ACC112 (cell line): ENCODE data around the gene C3orf18.

Experiments
- H2AFZ ChIP-seq: fragments of 200-600 bp; sonication (generic); one replicate; pipeline ENCODE4 v1.6.0; 2017; ENCODE audit warnings: antibody characterized with exemption, low read length; ENCODE audit not compliant: unreplicated experiment
- H3K27ac ChIP-seq: fragments of 200-600 bp; sonication (generic); 2 replicates; pipeline ENCODE4 v1.5.1; 2014; ENCODE audit warnings: low read depth, mild to moderate bottlenecking, antibody characterized with exemption, low read length, moderate library complexity
- H3K27me3 ChIP-seq: fragments of 200-600 bp; sonication (generic); 2 replicates; pipeline ENCODE4 v1.6.1; 2014; ENCODE audit warnings: mild to moderate bottlenecking, antibody characterized with exemption, low read length, moderate library complexity, mixed read lengths; ENCODE audit not compliant: insufficient read depth
- H3K36me3 ChIP-seq: fragments of 200-600 bp; sonication (generic); 2 replicates; pipeline ENCODE4 v1.6.1; 2016; ENCODE audit warnings: mild to moderate bottlenecking, antibody characterized with exemption, low read length, moderate library complexity, mixed read lengths; ENCODE audit not compliant: insufficient read depth
- H3K4me1 ChIP-seq: fragments of 200-600 bp; sonication (generic); one replicate; pipeline ENCODE4 v1.6.1; 2016; ENCODE audit warnings: low read length, mixed read lengths; ENCODE audit not compliant: insufficient read depth, unreplicated experiment, control insufficient read depth
- H3K4me3 ChIP-seq: fragments of 200-600 bp; sonication (generic); 2 replicates; pipeline ENCODE4 v1.5.1; 2014; ENCODE audit warnings: mild to moderate bottlenecking, low read depth, low read length
- H3K79me2 ChIP-seq: fragments of 200-600 bp; sonication (generic); one replicate; pipeline ENCODE4 v1.6.0; 2016; ENCODE audit warnings: low read length; ENCODE audit not compliant: control insufficient read depth, unreplicated experiment, insufficient read depth

Gene C3orf18

GRCh38 chr3:50602595-50603191 lies 35.1 kb upstream of the C3orf18 start:
- H3K4me1 ChIP-seq: peaks cover 28% of the 10 kb centered on the region
- no peaks in the 10 kb centered on the region for H3K36me3 ChIP-seq
- no peak overlapping the region for H2AFZ ChIP-seq
- no peaks in the 10 kb centered on the region for H3K27me3 ChIP-seq
- H3K27ac ChIP-seq: peak overlapping the region; percentile 93
- H3K79me2 ChIP-seq: no peaks in the 10 kb centered on the region
- H3K4me3 ChIP-seq: no peak overlapping the region

- peak overlapping the region; percentile 93 for H3K27ac ChIP-seq
- H3K36me3 ChIP-seq: no peaks in the 10 kb centered on the region
- peak overlapping the region; percentile 52 for H3K4me3 ChIP-seq
- H3K79me2 ChIP-seq: no peaks in the 10 kb centered on the region
- H2AFZ ChIP-seq: peak overlapping the region; percentile 49
- peaks cover 28% of the 10 kb centered on the region for H3K4me1 ChIP-seq
- H3K27me3 ChIP-seq: no peaks in the 10 kb centered on the region
These were observed 33.5 kb upstream of the C3orf18 start for GRCh38 chr3:50600841-50601591.

GRCh38 chr3:50600141-50600753 lies 32.7 kb upstream of the C3orf18 start:
- H3K27ac ChIP-seq: peak overlapping the region; percentile 93; the same call in 1 of the 2 replicates

GRCh38 chr3:50599716-50600118 lies 32.2 kb upstream of the C3orf18 start:
- Histone ChIP-seq H3K79me2 (no peaks in the 10 kb centered on the region), H3K4me1 (peaks cover 28% of the 10 kb centered on the region), H2AFZ (no peak overlapping the region), H3K27me3 (no peaks in the 10 kb centered on the region), H3K27ac (no peak overlapping the region), H3K36me3 (no peaks in the 10 kb centered on the region), H3K4me3 (no peak overlapping the region)

More at GRCh38 chr3:50600141-50600753, 32.7 kb upstream of the C3orf18 start:
- H3K4me3 ChIP-seq: no peak overlapping the region
- H3K27me3 ChIP-seq: no peaks in the 10 kb centered on the region
- no peaks in the 10 kb centered on the region for H3K79me2 ChIP-seq
- no peak overlapping the region for H2AFZ ChIP-seq
- no peaks in the 10 kb centered on the region for H3K36me3 ChIP-seq
- peaks cover 28% of the 10 kb centered on the region for H3K4me1 ChIP-seq

- Histone ChIP-seq H3K27me3 (no peaks in the 10 kb centered on the region), H3K79me2 (no peaks in the 10 kb centered on the region), H3K27ac (no peak overlapping the region), H3K4me3 (no peak overlapping the region), H3K4me1 (peaks cover 28% of the 10 kb centered on the region), H2AFZ (no peak overlapping the region), H3K36me3 (no peaks in the 10 kb centered on the region)
These were observed 31.7 kb upstream of the C3orf18 start for GRCh38 chr3:50599115-50599715.

GRCh38 chr3:50594253-50594785 lies 26.8 kb upstream of the C3orf18 start:
- Histone ChIP-seq H2AFZ (no peak overlapping the region), H3K4me3 (no peak overlapping the region), H3K27ac (no peak overlapping the region), H3K27me3 (no peaks in the 10 kb centered on the region), H3K79me2 (no peaks in the 10 kb centered on the region), H3K4me1 (peaks cover 25% of the 10 kb centered on the region), H3K36me3 (no peaks in the 10 kb centered on the region)

- no peak overlapping the region for H2AFZ ChIP-seq
- H3K27me3 ChIP-seq: no peaks in the 10 kb centered on the region
- H3K4me1 ChIP-seq: peaks cover 34% of the 10 kb centered on the region
- no peak overlapping the region for H3K4me3 ChIP-seq
- H3K27ac ChIP-seq: no peak overlapping the region
- no peaks in the 10 kb centered on the region for H3K36me3 ChIP-seq
- no peaks in the 10 kb centered on the region for H3K79me2 ChIP-seq
These were observed 25.0 kb upstream of the C3orf18 start for GRCh38 chr3:50592568-50592967.

- H3K79me2 ChIP-seq: no peaks in the 10 kb centered on the region
- peaks cover 37% of the 10 kb centered on the region for H3K4me1 ChIP-seq
- no peak overlapping the region for H3K4me3 ChIP-seq
- H2AFZ ChIP-seq: no peak overlapping the region
- peak overlapping the region; percentile 76 for H3K27ac ChIP-seq
- no peaks in the 10 kb centered on the region for H3K36me3 ChIP-seq
- no peaks in the 10 kb centered on the region for H3K27me3 ChIP-seq
These were observed 23.7 kb upstream of the C3orf18 start for GRCh38 chr3:50591196-50591741.

GRCh38 chr3:50588759-50589433 lies 21.3 kb upstream of the C3orf18 start:
- peaks cover 47% of the 10 kb centered on the region for H3K4me1 ChIP-seq
- peaks cover 3% of the 10 kb centered on the region; the same call in 1 of the 2 replicates for H3K36me3 ChIP-seq
- no peak overlapping the region for H3K27ac ChIP-seq
- no peak overlapping the region for H3K4me3 ChIP-seq
- no peaks in the 10 kb centered on the region for H3K79me2 ChIP-seq
- H3K27me3 ChIP-seq: no peaks in the 10 kb centered on the region
- H2AFZ ChIP-seq: no peak overlapping the region
